22Rv1 (cell line): ENCODE results near the gene ROR1.

Experiments used
- ZFX ChIP-seq: fragments of 450-650 bp; IDR thresholded peaks from 2 replicates; pipeline ENCODE4 v1.6.1; 2017; ENCODE audit warnings: antibody characterized with exemption, borderline replicate concordance
- TF ChIP-seq, protein P1 (sequence below): fragments of 450-650 bp; IDR thresholded peaks from 2 replicates; pipeline ENCODE4 v1.5.1; 2017; ENCODE audit warnings: mild to moderate bottlenecking

DNA sequence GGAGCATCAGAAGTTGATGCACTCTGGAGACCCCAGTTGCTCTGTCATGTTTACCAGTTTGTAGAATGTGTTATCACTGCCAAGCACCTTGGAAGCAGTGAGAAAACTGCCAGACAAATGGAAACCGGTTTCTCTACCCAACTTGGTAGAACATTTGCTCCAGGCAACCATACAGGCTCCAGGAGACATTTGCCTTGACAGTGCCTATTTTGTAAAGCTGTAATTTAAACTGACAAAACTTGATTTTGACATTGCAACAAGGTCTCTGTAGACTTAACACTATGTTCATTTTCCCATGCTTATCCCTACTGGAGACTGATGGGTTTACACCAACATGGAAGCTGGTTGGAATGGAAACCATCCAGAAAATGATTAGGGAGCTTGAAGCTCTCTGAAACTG, 97.6 kb downstream of the ROR1 start:
- TF ChIP-seq, protein P1, sequence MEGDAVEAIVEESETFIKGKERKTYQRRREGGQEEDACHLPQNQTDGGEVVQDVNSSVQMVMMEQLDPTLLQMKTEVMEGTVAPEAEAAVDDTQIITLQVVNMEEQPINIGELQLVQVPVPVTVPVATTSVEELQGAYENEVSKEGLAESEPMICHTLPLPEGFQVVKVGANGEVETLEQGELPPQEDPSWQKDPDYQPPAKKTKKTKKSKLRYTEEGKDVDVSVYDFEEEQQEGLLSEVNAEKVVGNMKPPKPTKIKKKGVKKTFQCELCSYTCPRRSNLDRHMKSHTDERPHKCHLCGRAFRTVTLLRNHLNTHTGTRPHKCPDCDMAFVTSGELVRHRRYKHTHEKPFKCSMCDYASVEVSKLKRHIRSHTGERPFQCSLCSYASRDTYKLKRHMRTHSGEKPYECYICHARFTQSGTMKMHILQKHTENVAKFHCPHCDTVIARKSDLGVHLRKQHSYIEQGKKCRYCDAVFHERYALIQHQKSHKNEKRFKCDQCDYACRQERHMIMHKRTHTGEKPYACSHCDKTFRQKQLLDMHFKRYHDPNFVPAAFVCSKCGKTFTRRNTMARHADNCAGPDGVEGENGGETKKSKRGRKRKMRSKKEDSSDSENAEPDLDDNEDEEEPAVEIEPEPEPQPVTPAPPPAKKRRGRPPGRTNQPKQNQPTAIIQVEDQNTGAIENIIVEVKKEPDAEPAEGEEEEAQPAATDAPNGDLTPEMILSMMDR = no peak
- no peak for TF ChIP-seq ZFX
